Stimulated activated CD4-positive, alpha-beta T cell treated with anti-CD3 and anti-CD28 coated beads, Interleukin-4, amount 100 ng/mL, for 24 hours (primary cell): ENCODE results near the gene ADAM12.

Experiments used
- DNase-seq: peaks from one replicate; pipeline ENCODE4 v3.0.0-alpha.2; 2020

Gene ADAM12

DNA sequence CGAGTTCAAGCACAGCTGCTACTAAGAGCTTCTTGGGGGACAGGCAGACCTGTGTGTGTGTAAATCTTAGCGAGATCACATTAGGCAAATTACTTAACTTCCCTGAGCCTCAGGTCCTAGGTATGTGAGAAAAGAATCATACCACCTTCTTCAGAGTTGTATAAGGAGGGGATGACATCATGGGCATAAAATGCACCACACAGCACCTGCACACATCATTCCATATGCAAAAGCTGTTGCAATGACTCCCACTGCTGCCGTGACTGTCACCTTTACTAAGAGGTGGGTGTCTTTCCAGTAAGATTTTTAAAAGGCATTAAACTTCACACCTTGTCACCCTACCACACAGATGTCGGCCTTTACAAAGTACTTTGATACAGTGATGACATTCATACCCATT lies 345.9 kb downstream of the ADAM12 start:
- no peak for DNase-seq

DNA sequence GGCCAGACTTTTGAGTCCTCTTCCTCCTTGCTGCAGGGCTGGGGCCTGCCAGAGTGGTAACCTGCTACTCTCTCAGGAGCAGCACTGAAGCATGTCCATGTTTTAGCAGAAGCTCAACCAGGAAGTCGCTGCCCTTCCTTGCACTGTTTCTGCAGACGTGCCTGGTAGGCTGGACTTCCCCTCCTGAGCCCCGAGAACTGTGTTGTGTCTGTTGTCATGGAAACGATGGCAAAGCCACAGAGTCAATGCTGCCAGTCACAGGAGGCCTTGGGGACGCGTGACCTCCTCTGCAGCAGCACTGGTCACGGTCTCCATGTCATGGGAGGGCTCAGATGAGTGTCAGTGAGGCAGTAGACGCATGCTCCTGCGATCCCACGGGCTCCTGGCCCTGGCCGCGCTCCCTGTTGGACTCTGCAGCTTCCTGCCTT lies 346.5 kb downstream of the ADAM12 start:
- DNase-seq = peak; percentile 68

- DNase-seq = no peak
These were observed 347.2 kb downstream of the ADAM12 start for GRCh38 chr10:126041117-126041516.

DNA sequence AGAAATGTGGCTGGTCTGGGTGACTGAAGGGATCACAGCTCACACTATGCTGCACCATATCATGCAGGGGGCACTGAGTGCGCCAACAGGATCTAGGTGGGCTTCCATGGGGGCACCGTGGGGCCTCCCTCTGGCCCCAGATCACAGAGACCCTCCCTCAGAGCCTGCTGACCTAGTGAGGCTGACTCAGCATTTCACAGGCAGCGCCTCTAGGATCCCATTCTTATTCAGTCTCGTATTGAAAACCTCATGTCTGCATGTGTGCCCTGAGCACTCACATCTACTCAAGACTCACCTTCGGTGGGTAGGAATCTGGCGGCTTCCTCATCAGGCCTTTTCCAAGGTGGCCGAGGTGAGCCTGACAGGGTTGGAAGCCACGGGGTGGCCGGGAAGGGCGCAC lies 350.3 kb downstream of the ADAM12 start:
- no peak for DNase-seq

DNA sequence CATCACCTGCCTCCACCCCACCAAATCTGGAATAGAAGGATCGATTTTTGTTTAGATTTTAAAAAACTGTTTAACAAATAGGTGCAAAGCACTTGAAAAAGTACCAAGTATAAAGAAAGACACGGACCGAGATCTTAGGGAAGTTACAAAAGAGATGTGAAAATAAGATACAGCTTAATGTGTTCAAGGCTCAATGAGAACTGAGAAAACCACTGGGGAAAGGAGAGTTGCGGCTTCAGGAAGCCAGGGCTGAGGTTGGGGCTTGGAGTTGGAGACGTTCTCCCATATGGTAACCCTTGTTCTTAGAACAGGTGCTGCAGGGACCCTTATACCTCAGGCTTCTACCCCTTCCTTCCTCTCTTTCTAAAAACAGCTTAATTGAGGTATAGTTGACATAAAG lies 351.8 kb downstream of the ADAM12 start:
- DNase-seq = no peak

DNA sequence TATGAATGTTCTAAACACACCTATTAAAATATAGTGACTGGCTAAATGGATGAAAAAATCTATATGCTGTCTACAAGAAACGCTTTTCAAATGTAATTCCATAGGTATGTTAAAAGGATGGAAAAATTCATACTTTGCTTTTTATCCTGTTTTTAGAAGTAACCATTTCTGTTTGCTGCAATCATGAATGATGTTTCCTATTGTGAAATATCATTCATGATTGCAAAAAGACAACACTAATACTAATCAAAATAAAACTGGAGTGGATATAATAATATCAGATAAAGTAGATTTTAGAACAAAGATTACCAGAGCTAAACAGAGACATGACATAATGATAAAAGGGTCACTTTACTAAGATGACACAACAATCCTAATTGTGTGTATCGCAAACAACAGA lies 353.7 kb downstream of the ADAM12 start:
- DNase-seq = no peak

- DNase-seq = no peak
These were observed 358.3 kb downstream of the ADAM12 start for GRCh38 chr10:126029999-126030398.

DNA sequence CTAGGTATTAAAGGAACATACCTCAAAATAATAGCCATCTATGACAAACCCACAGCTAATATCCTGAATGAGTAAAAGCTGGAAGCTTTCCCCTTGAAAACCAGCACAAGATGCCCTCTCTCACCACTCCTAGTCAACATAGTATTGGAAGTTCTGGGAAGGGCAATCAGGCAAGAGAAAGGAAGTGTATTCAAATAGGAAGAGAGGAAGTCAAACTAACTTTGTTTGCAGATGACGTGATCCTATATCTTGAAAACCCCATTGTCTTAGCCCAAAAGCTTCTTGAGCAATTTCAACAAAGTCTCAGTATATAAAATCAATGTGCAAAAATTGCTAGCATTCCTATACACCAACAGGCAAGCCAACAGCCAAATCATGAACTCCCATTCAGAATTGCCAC lies 360.6 kb downstream of the ADAM12 start:
- DNase-seq = no peak

GRCh38 chr10:126022841-126023240 lies 365.4 kb downstream of the ADAM12 start:
- DNase-seq = no peak

- DNase-seq = no peak
These were observed 366.3 kb downstream of the ADAM12 start for GRCh38 chr10:126021833-126022500.

DNA sequence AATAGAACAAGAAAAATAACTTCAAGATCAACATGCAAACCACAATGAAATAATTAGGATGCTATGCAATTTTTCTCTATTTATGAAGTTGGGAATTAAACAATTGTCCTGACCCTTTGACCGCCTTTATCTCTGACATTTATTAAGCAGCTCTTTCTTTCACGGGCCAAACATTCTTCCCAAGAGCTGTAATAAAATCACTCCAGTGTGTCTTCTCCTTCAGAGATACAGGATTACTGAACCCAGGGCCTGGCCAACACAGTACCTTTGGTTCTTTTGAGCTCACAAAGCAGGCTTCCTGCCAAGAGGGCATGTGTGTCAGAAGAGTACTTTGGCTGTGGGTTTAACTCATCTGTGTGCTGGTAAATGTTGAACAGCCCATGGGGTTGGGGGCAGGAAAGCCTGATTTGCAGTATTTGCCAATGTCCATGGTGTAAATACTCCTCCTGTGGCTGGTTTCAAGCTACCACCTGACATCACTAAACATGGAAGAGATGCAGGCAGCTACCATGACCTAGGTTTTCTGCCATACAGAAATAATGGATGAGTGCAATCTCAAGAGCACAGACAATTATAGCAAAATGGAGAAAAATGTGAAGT lies 370.2 kb downstream of the ADAM12 start:
- DNase-seq = no peak

DNA sequence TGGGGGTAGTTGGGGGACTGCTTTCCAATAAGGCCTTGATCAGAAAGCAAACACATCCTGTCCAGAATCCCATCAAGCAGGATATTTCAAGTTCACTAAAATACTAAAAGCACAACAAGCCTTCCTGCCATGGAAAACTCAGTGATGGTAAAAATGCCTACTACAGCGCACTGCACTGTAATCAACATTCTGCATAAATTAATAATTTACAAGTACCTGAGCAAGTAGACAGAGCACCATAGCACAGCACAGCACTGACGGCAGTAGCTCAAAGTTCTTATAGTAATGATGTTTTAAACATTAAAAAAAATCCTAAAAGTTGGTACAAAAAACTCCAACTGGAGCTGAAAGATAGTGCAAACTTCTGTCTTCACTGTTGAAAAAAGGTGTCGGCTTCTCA lies 371.4 kb downstream of the ADAM12 start:
- no peak for DNase-seq

- DNase-seq = no peak
These were observed 372.0 kb downstream of the ADAM12 start for GRCh38 chr10:126016156-126016805.

GRCh38 chr10:126015413-126015812 lies 372.9 kb downstream of the ADAM12 start:
- no peak for DNase-seq

DNA sequence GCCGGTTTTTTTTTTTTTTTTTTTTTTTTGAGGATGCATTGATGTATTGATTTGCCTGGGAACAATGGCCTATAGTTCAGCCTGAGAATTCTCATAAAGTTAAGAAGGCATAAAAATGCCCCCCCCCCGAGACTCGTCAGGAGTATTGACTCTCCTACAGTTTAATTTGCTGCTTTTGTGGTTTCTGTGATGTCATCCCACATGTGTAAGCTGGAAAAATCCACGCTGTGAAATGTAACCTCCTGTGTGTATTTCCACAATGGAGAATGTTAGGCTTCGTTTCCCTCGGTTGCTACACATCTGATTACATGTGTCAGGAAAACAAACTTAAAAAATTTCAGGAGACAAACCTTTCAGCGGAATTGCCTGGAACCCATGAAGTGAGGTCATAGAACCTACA lies 374.0 kb downstream of the ADAM12 start:
- no peak for DNase-seq

GRCh38 chr10:126013489-126014281 lies 374.6 kb downstream of the ADAM12 start:
- peak; percentile 15 for DNase-seq

- DNase-seq = no peak
These were observed 375.8 kb downstream of the ADAM12 start for GRCh38 chr10:126012485-126012884.

- no peak for DNase-seq
These were observed 376.3 kb downstream of the ADAM12 start for GRCh38 chr10:126011995-126012394.

DNA sequence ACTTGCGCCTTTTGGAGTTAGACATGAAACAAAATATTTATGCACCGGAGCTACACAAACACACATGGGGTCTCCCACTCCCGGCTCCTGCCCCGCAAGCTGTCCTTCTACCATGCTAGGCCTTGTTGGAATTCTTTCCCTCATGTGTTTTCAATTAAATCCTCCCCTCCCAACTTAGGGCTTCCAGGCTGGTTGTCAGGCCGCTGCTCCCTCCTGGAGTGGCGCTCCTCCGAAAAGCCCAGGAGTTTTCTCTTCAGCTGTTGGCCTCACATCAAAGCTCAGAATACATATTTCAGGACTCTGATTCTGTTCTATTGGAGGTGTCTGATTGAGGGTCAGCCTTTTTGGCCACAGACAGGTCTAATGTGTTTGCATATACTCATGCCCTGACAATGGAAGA lies 378.6 kb downstream of the ADAM12 start:
- no peak for DNase-seq

DNA sequence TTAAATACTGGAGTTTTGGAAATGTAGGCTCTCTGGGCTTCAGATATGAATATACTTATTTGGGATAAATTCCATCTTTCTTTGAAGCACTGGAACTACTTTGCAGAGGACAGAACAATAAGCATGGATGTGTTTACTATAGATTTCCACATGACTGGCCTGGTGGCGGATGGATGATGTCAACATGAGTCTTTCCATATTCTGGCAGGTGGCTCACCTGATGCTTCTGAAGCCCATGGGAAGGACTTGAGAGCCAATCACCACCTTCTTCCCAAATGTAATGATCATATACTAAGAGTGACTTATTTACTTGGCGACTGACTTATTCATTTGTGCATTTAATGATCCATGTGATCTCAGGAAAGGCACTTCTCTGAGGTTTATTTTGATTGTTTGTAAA lies 381.4 kb downstream of the ADAM12 start:
- DNase-seq = no peak

DNA sequence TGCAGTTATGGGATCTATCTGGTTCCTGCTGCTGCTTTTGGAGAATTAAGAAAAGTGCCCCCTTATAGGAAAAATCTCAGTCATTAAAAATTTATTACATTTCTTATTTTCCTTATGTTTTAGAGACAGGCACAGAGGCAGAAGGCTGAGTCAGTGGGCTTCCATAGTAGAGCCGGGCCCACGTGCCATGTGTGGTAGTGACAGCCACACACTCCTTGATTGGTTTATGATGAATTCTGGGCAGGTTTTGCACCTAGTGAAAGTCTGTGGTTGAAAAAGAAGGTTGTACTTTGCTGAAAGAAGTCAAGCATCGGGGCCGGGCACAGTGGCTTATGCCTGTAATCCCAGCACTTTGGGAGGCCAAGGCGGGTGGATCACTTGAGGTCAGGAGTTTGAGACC lies 382.0 kb downstream of the ADAM12 start:
- DNase-seq = no peak

DNA sequence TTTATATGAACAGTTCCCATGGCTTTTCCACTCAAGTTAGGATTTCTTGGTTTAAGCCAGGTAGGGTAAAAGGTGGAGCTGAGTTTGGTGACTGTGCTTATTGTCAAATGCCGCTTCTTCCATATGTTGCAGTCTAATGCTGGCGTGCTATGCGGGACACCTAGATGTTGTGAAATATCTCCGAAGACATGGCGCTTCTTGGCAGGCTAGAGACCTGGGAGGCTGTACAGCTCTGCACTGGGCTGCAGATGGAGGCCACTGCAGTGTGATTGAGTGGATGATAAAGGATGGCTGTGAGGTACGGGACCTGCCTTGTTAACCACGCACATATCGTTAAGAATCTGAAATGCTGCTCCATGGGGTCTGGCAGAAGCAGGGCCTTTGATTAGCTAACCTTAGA lies 383.5 kb downstream of the ADAM12 start:
- no peak for DNase-seq

- no peak for DNase-seq
These were observed 386.7 kb downstream of the ADAM12 start for GRCh38 chr10:126001576-126001975.

DNA sequence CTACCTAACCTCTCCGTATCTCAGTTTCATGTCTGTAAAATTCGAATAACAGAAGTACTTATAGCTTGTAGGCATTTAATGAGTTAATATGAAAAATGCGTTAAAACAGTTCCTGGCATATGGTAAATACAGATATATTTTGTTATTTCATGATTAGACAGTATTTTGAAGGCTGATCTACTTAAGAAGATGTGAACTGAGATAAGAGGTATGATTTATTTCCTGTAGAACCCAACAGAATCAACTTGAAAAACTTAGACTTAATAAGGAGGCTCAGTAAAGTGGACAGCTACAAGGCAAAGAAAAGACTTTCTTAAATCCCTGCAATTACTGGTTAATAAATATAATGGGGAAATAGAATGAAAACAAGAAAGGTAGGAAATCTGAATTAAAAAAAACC lies 388.6 kb downstream of the ADAM12 start:
- no peak for DNase-seq
